GM04503 (cell line): ENCODE data around the gene MRFAP1.
"Not testable (repeated sequence)": the region's sequence is repeated elsewhere in the genome, so short reads cannot be mapped to it uniquely, and the experiment has no call there.

Experiments used
- DNase-seq: peaks from one replicate; pipeline ENCODE4 v3.0.0-alpha.2; 2012; ENCODE audit warnings: low read depth

The MRFAP1 gene

GRCh38 chr4:6610856-6611430 lies 29.5 kb upstream of the MRFAP1 start:
- DNase-seq, result no peak

- DNase-seq, result no peak
Measured at GRCh38 chr4:6612961-6613675, 27.4 kb upstream of the MRFAP1 start.

GRCh38 chr4:6613676-6614651 lies 26.5 kb upstream of the MRFAP1 start:
- DNase-seq, result no peak

- DNase-seq, result no peak
Measured at GRCh38 chr4:6614701-6615230, 25.7 kb upstream of the MRFAP1 start.

GRCh38 chr4:6616087-6616995 lies 24.1 kb upstream of the MRFAP1 start:
- DNase-seq, result no peak

DNA sequence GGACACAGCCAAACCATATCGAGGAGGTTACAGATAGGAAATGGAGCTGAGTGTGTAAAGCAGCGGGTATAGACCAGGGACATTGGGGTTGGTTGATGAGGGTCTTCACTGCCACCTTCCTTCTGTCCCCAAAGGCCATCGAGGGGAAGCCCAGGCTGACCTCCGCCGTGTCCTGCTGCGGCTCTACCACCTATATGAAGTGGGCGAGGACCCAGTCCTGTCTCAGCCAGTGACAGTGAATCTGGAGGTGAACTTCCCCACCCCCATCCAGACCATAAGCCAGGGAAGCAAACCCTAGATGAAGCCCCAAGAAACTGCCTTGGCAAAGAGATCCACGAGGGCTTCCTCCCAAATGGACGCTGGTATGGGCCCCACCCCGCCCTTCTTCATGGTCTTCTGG lies 23.2 kb upstream of the MRFAP1 start:
- DNase-seq, result no peak

- DNase-seq, result no peak
Measured at GRCh38 chr4:6618386-6619115, 21.9 kb upstream of the MRFAP1 start.

GRCh38 chr4:6619116-6619465 lies 21.4 kb upstream of the MRFAP1 start:
- DNase-seq, result no peak

- DNase-seq, result no peak
Measured at GRCh38 chr4:6619466-6620255, 20.8 kb upstream of the MRFAP1 start.

DNA sequence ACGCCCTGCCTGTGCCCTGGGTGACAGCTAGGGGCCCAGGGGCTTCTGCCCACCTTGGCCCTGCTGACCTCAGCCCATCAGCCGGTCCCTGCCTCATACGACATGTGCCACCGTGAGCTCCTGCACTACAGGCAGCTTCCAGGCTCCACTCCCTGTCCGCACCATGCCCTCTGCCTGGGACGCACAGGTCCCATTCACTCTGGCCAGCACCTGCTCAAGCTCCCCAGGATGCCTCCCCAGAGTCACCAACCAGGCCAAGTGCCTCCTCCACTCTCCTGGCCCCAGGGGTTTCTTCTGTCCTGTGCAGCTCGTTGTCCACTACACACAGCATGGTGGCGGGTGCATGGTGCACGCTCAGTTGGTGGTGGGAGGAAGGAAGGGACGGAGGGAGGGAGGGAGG lies 20.2 kb upstream of the MRFAP1 start:
- no peak for DNase-seq

DNA sequence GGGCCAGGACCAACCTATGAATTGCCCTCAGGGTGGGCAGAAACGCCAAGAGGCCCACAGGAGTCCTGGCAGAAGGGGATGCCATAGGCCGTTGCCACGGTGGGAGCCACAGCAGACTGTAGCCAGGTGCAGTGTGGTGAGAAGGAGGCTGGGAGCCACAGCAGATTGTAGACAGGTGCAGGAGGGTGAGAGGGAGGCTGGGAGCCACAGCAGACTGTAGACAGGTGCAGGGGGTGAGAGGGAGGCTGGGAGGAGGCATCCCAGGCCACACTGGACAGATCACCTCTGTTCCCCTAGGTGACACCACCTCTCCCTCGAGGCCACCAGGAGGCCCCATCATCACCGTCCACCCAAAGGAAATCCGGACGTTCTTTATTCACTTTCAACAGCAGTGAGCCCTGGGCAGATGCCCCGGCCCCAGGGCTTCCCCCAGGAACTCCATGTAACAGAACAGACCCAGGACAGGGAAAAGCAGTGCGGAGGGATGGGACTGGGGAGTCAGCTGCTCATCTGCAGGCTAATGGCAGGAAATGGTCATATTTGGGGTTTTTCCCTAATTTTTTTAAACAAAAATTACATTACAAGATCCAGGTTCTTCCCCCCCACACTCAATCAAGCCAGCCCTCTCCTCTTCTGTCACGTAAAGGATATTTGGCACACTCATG lies 19.5 kb upstream of the MRFAP1 start:
- DNase-seq, result no peak

DNA sequence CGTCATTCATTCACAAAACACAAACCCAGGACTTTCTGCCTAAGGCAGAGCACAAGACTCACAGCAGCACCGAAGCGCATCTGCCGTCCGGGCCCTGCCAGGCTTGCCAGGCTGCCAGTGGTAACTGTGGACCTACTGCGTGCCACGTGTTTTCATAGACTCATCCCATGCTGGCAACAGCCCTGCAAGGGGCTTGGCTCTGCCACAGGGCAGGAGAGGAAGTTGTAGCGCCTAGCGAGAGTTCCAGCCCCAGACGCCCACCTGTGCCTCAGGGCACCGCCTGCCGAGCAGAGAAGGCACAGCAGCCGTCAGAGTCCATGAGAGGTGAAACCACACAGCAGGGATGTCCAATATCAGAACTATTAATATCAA lies 18.9 kb upstream of the MRFAP1 start:
- DNase-seq, result no peak

- DNase-seq, result no peak
Measured at GRCh38 chr4:6622744-6623143, 17.7 kb upstream of the MRFAP1 start.

GRCh38 chr4:6625256-6625655 lies 15.2 kb upstream of the MRFAP1 start:
- no peak for DNase-seq

DNA sequence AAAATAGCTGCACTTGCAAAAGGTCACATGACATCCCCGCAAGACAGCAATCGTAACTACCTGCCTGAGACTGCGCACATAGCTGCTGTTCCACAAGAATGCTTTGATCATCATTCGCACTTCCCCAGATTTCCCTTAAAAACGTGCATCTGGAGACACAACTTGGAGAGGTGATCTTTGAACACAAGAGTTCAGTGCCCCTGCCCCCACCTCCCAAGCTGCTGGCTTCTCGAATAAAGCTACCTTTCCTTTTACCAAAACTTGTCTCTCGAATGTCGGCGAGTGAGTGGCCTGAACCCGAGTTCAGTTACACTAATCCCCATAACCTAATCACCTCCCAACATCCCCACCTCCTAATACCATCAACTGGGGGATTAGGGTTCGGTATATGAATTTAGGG lies 14.4 kb upstream of the MRFAP1 start:
- DNase-seq, result no peak

DNA sequence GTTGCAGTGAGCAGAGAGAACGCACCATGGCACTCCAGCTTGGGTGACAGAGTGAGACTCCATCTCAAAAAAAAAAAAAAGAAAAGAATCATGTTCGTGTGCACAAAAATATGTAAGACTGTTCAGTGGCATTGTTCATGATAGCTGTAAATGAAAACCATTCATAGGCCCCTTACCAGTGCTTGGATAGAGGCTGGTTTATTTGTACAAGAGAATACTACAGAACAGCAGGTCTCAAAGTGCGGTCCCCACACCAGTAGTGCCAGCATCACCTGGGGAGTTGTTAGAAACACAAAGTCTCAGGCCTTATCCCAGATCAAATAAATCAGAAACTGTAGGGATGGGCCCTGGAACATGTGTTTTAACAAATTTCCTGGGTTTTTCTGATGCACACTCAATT lies 12.7 kb upstream of the MRFAP1 start:
- no peak for DNase-seq

DNA sequence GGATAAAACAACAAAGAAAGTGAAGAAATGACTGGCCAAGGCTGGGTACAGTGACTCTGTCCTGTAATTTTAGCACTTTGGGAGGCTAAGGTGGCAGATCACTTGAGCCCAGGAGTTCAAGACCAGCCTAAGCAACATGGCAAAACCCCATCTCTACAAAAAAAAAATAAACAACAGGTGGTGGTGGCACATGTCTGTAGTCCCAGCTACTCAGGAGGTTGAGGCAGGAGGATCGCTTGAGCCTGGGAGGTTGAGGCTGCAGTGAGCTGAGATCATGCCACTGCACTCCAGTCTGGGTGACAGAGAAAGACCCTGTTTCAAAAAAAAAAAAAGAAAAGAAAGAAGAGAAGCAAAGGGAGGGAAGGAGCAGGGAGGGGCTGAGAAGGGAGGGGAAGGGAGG lies 12.0 kb upstream of the MRFAP1 start:
- not testable (repeated sequence) for DNase-seq

DNA sequence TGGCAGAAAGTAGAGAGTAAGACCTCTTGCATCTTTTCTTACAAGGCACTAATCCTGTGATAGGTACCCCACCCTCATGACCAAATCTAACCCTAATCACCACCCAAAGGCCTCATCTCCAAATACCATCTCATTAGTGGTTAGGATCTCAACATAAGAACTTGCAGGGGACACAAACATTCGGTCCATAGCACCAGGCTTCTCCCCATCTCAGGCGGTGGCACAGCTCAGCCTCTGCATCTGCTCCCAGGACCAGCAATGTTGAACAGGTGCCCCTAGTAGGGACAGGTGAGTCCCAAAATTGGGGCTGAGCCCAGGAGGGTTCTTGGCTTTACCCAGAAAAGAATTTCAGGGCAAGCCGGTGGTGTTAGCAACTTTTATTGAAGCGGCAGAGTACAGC lies 8.4 kb upstream of the MRFAP1 start:
- no peak for DNase-seq

DNA sequence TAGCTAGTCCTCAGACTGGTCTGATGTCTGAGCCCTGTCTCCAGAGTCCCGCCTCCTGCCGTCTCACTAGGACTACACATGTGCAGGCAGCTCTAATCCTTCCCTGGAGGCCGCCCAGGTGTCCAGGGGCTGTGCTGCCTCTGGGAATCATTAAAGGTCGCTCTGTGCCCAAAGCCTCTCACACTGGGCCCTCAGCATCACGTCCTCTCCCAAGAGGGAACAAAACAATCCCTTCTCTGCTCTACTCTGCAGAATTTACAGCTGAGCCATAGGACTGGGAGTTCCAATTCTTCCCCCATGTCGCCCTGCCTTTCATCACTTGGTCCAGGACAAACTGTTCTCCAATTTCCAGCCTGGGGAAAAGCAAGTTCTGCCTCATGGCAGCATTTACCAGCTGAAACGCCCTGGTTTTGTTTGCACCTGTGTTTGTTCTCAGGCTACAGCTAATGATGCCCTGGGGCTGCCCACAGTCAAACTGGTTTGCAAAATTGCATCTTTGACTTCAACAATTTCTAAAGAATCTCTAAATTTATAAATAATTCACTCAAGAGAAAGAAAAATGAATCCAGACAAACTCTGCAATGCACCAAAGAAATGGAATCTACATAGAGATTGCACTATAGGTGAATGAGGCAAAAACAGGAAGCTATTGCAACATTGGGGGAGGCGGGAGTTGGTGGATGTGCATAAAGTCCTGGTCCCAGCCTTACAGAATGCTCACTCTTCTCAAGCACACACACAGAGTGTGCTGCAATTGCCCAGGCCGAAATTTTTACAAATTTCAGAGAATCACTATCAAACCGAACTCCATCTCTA lies 7.2 kb upstream of the MRFAP1 start:
- DNase-seq, result no peak
